Kidney (tissue), 14 donors: ENCODE data around the gene SWT1. TPM values are rescaled to one million over a fixed set of nuclear protein-coding genes. Genes with fewer than 3 reads are reported as not detected.
A peak's percentile ranks its signal among the peaks of the same experiment; 100 is the strongest.

ENCODE experiments used
- DNase-seq, 5 donors: peaks; one replicate each; pipeline ENCODE4 v3.0.0-alpha.2; 2013 to 2020
- FAIRE-seq: peaks from 2 replicates; lab custom pipeline; 2012; peaks lifted over from hg19 to GRCh38; lab: Jason Lieb, UNC
- H3K27ac ChIP-seq, 2 donors: one replicate each; pipeline ENCODE4 v1.7.0; 2013; ENCODE audit warnings: low read depth in 2 of 2, low read length in 2 of 2, inconsistent platforms in 1 of 2
- H3K27me3 ChIP-seq: one replicate; pipeline ENCODE4 v1.7.1; 2013; ENCODE audit warnings: low read length, inconsistent platforms; ENCODE audit not compliant: control insufficient read depth, insufficient read depth
- H3K36me3 ChIP-seq, 3 donors: one replicate each; pipeline versions ENCODE4 v1.7.0 to v1.7.1; 2013; ENCODE audit warnings: low read length in 3 of 3, control low read depth in 1 of 3, inconsistent platforms in 1 of 3; ENCODE audit not compliant: insufficient read depth in 3 of 3, control insufficient read depth in 2 of 3
- H3K4me1 ChIP-seq, 3 donors: one replicate each; pipeline versions ENCODE4 v1.7.0 to v1.7.1; 2013; ENCODE audit warnings: low read length in 3 of 3, inconsistent platforms in 1 of 3, low read depth in 1 of 3; ENCODE audit not compliant: control insufficient read depth in 2 of 3, insufficient read depth in 2 of 3
- H3K4me3 ChIP-seq, 3 donors: one replicate each; pipeline versions ENCODE4 v1.7.0 to v1.8.1; 2013; ENCODE audit warnings: low read length in 3 of 3, control low read depth in 1 of 3, inconsistent platforms in 1 of 3
- H3K9ac ChIP-seq, 3 donors: one replicate each; pipeline versions ENCODE4 v1.7.0 to v1.7.1; 2013; ENCODE audit warnings: low read length in 3 of 3, control low read depth in 1 of 3, inconsistent platforms in 1 of 3
- H3K9me3 ChIP-seq, 3 donors: one replicate each; pipeline versions ENCODE4 v1.7.0 to v1.7.1; 2013; ENCODE audit warnings: low read length in 3 of 3, control low read depth in 1 of 3, inconsistent platforms in 1 of 3; ENCODE audit not compliant: control insufficient read depth in 2 of 3, insufficient read depth in 1 of 3
- intact Hi-C: fragments of 100-400 bp; cut with DNase I; formaldehyde crosslinking; loops from one replicate; pipeline ENCODE4 v1.11.1; 2022
- polyA plus RNA-seq: library from polyadenylated mRNA; stranded (reverse); fragments of 350-450 nt; fragmentation: Illumina TruSeq; extraction: RNeasy Lipid Tissue Mini Kit (QIAGEN cat#74804); gene quantifications from one replicate; pipeline ENCODE4 v1.2.3, GENCODE V29; 2014; ENCODE audit warnings: low read depth, low replicate concordance; ENCODE audit not compliant: insufficient read depth
- total RNA-seq: library from RNA; stranded (reverse); fragmentation: NEBNext Ultra II Directional; extraction: Animal tissue kit (Norgen Biotek cat#: 25700); gene quantifications from one replicate; pipeline ENCODE4 v1.2.1, GENCODE V29; 2021
- TF ChIP-seq, protein P1 (sequence below): IDR thresholded peaks from 3 replicates; pipeline ENCODE4 v1.5.1; 2012; ENCODE audit warnings: mild to moderate bottlenecking, moderate library complexity, borderline replicate concordance; ENCODE audit not compliant: insufficient read depth; ENCODE audit errors: extremely low read depth
- donor health status: control.
- donor health status: control.
- donor health status: control.
- donor health status: control.
- donor health status: control.
- donor health status: DM: yes; HTN: yes; CAD: no.
- donor health status: Normal renal cell carcinoma (clear cell type).

SWT1 gene
- total and polyA plus RNA-seq, 2 donors from 2014 or later = 2.9 to 6.5 TPM

DNA sequence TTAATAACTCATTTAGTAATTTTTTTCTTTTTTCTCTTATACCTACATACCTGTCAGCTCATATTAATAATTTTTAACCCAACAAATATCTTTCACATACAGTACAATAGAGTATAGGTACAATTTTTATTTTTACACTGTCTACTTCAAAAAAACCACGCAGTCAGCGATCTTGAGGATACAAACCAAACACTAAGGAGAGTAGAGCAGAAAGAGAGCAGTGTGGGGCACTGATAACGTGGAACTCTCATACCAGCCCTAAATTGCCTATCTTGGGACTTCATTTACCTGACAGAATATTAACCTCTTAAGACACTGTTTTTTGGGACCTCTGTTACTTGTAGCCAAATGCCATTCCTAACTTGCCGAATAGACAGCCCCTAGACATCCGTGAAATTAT, 5.8 kb upstream of the SWT1 start:
- FAIRE-seq (no peak), DNase-seq (no peak)
- H3K4me1 ChIP-seq = peaks cover 0 to 19% (median 2%) of the 10 kb centered on the region in 3 donors
- H3K9me3 ChIP-seq = no peaks in the 10 kb centered on the region
- peaks cover 3 to 18% (median 16%) of the 10 kb centered on the region in 3 donors for H3K36me3 ChIP-seq
- H3K27ac ChIP-seq = no peak overlapping the region
- intact Hi-C loops = no loop called here
- TF ChIP-seq, protein P1, sequence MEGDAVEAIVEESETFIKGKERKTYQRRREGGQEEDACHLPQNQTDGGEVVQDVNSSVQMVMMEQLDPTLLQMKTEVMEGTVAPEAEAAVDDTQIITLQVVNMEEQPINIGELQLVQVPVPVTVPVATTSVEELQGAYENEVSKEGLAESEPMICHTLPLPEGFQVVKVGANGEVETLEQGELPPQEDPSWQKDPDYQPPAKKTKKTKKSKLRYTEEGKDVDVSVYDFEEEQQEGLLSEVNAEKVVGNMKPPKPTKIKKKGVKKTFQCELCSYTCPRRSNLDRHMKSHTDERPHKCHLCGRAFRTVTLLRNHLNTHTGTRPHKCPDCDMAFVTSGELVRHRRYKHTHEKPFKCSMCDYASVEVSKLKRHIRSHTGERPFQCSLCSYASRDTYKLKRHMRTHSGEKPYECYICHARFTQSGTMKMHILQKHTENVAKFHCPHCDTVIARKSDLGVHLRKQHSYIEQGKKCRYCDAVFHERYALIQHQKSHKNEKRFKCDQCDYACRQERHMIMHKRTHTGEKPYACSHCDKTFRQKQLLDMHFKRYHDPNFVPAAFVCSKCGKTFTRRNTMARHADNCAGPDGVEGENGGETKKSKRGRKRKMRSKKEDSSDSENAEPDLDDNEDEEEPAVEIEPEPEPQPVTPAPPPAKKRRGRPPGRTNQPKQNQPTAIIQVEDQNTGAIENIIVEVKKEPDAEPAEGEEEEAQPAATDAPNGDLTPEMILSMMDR = no peak
- no peak overlapping the region for H3K4me3 ChIP-seq
- no peaks in the 10 kb centered on the region for H3K27me3 ChIP-seq
- H3K9ac ChIP-seq = no peak overlapping the region

- H3K4me1 ChIP-seq = peaks cover 0 to 19% (median 2%) of the 10 kb centered on the region in 3 donors
- peaks cover 3 to 14% (median 13%) of the 10 kb centered on the region in 3 donors for H3K36me3 ChIP-seq
- H3K9me3 ChIP-seq = no peaks in the 10 kb centered on the region
- H3K27ac ChIP-seq = no peak overlapping the region
- H3K27me3 ChIP-seq = no peaks in the 10 kb centered on the region
- DNase-seq (no peak), FAIRE-seq (no peak)
- H3K4me3 ChIP-seq = no peak overlapping the region
- no peak overlapping the region for H3K9ac ChIP-seq
- TF ChIP-seq, protein P1 = no peak
- intact Hi-C loops = no loop called here
These were observed 4.7 kb upstream of the SWT1 start for GRCh38 chr1:185152187-185152767.

GRCh38 chr1:185154912-185155513, 2.0 kb upstream of the SWT1 start:
- H3K9ac ChIP-seq = peak overlapping the region in 2 of 3 donors; percentile 91 to 97
- FAIRE-seq (no peak), DNase-seq (peak in 2 of 5 donors; percentile 9 to 17)

More at GRCh38 chr1:185154912-185155513, 2.0 kb upstream of the SWT1 start:
- Histone ChIP-seq H3K9me3 (no peaks in the 10 kb centered on the region), H3K27ac (no peak overlapping the region), H3K4me3 (peak overlapping the region in 1 of 3 donors; percentile 4), H3K27me3 (no peaks in the 10 kb centered on the region), H3K36me3 (peaks cover 0 to 7% (median 6%) of the 10 kb centered on the region in 3 donors), H3K4me1 (peaks cover 0 to 25% (median 8%) of the 10 kb centered on the region in 3 donors)
- intact Hi-C loops = no loop called here
- TF ChIP-seq, protein P1 = no peak
